GM19455 (cell line): ENCODE data around the gene COG8.
A peak's percentile ranks its signal among the peaks of the same experiment; 100 is the strongest.

ENCODE experiments used
- ATAC-seq: cut with Tn5 transposase; IDR thresholded peaks from one replicate; pipeline ENCODE4 v1.9.1; 2021; ENCODE audit not compliant: unreplicated experiment

The COG8 gene

DNA sequence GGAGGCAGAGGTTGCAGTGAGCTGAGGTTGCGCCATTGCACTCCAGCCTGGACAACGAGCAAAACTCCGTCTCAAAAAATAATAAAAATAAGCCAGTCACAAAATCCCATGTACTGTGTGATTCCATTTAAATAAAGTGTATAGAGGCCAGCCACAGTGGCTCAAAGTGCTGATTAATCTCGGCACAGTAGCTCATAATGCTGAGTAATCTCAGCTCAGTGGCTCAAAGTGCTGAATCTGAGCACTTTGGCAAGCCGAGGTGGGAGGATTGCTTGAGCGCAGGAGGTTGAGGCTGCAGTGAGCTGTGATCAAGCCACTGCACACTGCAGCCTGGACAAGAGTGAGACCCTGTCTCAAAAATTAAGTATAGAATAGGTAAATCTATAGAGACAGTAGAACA is 7.3 kb upstream of the COG8 start:
- ATAC-seq: no peak

DNA sequence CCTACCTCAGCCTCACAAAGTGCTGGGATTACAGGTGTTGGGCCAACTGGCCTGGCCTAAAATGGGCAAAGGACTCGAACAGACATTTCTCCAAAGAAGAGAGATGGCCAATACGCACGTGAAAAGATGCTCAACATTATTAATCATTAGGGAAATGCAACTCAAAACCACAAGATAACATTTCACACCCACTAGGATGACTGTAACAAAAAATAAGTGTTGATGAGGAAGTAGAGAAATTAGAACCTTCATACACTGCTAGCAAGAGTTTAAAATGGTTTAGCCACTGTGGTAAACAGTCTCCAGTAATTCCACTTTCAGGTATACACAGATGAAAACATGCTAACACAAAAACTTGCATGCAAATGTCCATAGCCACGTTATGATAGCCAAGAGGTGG is 6.6 kb upstream of the COG8 start:
- ATAC-seq: no peak

DNA sequence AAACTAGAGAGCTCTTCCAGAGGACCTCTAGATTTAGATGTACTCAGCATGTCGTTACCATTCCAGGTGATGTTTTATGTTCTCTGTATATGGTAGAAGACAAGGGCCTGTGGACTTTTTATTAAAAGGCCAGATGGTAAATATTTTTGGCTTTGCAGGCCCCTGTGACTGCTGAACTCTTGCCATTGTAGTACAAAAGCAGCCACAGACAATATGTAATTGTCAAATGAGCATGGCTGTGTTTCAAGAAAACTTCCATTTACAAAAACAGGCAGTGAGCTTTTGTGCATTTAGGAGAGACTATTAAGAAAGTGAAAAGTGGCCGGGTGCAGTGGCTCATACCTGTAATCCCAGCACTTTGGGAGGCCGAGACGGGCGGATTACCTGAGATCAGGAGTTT is 4.8 kb upstream of the COG8 start:
- no peak for ATAC-seq

DNA sequence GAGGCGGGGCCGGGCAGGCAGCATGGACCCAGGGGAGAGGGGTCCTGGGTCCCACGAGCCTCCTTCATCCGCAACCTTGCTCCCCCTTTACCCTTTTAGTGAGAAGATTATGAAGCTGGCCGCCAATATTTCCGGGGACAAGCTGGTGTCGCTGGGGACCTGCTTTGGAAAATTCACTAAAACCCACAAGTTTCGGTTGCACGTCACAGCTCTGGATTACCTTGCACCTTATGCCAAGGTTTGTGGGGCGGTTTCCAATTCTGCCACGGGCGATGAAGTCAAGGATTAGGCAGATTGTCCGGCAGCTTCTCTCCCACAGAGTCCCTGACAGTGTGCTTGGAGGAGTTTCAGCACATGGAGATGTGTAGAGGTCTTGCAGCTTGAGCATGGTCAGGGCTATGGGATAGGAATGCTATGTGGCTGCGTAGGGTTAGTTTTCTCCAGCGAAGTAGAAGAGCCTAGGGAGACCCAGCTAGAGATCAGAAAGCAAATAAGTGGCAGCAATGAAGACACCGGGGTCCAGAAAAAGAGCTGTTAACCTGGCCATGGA is 806 bp upstream of the COG8 start:
- no peak for ATAC-seq

DNA sequence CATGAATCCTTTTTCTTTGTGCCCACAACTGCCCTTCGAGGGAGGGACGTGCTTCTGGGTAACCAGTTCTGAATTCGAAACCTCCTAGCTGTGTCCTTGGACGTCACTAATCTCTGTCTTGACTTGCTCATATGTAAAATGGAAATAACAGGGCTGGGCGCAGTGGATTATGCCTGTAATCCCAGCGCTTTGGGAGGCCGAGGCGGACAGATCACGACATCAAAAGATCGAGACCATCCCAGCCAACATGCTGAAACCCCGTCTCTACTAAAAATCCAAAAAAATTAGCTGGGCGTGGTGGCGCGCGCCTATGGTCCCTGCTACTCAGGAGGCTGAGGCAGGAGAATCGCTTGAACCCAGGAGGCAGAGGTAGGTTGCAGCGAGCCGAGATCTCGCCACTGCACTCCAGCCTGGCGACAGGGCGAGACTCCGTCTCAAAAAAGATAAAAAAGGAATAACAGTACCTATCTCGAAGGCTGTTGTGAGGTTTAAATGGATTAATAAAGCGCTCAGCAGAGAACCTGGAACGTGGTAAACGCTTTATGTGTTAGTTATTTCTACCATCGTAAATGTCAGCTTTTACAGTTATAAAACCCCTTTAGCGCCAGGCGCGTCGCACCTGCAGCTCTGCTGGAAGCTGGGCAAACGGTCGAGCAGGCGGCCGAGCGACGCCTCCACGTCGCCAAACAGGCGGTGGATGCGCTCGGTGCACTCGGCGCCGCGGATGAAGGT is 641 bp downstream of the COG8 start:
- no peak for ATAC-seq

DNA sequence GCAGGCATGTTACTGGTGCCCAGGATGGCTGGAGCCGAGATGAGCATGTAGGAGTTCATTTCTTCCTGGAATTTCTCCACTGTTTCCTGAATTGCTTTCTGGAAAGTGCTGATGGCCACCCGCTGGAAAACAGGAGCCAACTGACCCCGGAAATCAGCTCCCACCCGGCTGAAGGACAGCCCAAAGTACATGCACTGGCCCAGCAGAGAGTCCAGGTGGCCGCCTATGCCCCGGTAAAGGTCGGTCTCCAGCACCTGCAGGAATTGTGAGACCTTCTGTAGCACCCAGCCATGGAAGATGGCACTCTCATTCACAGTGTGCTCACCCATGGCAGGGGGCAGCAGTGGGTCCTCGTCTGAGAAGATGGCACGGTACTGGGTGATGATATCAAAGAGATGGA is 4.7 kb downstream of the COG8 start:
- no peak for ATAC-seq

DNA sequence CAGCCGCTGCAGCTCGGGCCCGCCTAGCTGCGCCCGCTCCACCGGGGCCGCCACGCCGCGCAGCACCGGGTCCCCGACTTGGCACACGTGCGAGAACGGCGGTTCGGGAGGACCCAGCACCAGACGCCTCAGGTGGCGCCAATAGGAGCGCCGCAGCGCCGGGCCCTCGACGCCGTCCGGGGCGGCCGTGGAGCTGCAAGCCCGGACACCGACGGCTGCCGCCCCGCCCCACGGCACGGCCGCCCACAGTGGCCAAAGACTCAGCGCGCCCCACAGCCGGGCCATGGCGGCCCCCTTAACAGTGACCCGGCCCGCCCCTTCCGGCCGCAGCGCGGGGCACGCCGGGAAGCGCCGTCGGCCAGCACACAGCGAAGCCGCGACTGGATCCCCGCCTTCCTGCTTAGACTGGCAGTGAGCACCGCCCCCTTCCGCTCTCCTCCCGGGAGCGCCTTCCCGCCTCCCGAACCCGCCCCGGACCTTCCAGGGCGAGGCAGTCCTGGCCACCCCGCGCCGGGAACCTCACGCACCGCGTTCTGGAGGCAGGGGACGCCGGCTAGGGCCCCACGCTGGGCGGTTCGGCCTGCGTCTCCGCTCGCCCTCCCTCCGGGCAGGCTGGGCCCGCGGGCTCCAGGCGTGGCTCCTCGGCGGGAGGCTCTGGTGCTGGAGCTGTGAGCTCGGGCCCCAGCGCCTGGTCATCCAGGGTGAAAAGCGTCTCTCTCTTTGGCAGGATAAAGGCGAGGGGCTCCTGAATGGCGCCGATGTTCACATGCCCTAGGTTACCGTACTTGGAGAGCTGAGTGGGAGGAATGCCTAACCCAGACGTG is 8.9 kb downstream of the COG8 start, which contains the start of gene PDF:
Gene PDF, minus strand, starts transcription at position 303 of the 824 bp plus-strand sequence. Its CDS starts 18 bp downstream, at position 285.
- peak; percentile 88 for ATAC-seq

DNA sequence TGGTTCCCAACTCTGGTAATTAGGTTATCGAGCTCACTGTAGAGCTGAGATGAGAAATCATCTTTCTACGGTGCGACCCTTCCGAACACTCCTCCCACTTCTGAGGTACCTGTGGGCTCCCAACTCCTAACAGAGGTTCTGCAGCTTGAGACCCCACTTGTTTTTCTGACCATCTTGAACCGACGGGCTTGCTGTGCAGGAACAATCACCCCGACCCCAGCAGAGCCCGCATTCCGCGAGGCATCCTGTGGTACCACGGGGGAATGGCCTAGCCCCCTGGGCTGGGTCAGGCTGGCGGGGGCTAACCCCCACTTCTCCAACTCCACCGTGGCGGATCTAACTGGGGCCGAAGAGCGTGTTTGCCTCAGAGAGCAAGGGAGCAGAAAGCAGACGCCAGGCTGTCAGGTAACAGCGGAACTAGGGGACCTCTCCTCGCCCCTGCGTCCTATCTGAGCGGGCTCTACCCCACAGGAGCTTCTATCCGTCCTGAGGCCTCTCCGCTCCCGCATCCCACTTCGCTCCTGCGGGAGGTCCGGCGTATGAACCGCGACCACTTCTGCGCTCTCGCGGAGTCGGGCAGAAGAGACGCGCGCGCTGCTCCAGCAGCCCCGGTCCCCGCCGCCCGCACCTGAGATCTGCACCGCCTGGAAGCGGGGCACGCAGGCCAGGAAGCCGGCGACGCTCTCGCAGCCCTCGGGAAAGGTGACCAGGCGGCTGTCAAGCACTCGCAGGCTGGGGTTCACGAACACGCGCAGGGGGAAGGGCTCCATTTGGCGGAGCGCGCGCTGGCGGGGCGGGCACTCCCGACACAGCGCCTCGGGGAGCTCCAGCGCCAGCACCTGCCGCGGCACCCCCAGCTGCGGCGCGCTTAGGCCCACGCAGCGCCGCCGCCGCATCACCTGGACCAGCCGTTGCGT is 9.7 kb downstream of the COG8 start:
- ATAC-seq: peak; percentile 39

DNA sequence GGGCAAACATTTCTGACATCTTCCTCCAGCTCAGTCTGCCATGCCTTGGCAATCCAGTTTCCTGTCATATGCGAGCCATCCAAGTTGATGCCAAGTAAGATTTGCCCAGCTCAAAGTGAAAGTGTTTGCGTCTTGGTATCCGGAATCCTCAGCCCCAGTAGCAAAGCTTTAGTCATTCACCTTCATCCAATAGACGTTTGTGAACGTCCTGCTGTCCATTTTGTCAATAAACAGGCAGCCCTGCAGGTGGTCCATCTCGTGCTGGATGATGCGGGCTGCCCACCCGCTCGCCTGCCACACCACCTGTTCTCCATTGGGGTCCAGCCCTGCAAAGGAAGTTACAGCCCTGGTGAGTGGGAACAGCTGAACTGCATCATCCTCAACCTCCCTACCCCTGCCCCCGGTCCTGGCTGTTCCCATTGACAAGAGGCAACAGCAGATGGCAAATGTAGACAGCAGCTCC is 10.5 kb downstream of the COG8 start:
- no peak for ATAC-seq

DNA sequence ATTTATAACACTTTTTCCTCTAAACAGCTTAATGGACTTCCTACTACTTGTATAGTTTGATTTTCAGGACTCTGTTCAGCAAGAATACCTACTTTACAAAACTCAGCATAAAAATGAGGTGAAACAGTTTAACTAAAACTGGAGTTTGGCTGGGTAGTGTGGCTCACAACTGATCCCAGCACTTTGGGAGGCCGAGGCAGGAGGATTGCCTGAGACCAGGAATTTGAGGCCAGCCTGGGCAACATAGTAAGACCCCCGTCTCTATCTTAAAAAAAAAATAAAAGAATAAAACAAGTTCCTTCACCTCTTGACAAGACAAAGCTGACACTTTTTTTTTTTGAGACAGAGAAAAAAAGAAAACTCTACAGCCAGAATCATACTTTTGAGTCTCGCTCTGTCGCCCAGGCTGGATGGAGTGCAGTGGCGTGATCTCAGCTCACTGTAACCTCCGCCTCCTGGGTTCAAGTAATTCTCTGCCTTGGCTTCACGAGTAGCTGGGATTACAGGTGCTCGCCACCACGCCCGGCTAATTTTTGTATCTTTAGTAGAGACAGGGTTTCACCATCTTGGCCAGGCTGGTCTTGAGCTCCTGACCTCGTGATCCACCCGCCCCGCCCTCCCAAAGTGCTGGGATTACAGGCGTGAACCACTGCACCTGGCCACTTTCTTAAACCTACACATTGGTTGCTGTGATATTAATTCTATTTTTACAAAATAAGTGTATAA is 11.6 kb downstream of the COG8 start:
- ATAC-seq: no peak

DNA sequence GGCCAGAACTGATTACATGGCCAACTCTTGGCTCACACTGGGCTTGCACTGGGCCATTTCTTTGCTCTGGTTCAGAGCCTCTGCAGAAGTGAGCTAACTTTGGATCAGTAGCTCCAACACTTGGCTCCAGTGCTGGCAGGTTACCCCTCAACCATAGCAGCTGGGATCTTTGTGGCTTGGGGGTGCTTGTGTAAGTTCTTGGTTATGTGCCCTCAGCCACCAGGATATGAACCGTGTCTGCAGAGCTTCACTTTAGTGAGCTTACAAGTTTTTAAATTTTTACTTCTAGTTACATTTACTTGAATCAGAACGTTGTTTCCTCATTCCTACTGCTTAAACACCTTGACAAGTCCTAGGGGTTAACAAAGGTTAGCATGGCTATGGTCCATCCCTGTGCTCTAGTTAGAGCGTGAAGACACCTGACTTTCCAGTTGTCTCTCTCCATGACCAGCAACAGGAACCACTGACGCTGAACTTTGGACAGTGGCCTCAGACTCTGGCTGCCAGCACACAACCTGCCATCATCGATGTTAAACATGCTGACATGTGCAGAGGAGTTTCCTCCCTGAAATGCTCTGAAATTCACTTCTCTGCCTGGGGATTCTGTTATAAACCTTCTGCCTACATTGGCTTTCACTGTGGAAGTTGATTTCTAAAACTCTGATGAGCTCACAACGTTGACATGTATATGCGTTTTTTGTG is 13.0 kb downstream of the COG8 start:
- no peak for ATAC-seq

DNA sequence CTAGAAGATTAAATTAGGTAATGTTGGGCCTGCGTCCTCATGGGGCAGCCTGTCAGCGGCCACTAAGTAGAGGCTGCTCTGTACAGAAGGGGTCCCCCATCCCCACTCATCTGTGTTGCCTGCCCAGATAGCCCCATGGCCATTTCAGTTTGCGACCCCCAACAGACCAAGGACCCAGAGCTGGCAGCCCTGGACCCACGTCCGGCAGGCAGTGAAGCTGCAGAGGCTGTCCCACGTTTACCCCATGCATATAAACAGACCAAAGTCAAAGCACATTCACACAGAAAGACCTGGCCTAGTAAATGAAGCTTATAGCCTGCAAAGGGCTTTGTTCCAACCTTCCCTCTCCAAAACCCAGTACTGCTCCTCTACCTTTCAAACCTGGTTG is 13.6 kb downstream of the COG8 start:
- ATAC-seq: no peak

DNA sequence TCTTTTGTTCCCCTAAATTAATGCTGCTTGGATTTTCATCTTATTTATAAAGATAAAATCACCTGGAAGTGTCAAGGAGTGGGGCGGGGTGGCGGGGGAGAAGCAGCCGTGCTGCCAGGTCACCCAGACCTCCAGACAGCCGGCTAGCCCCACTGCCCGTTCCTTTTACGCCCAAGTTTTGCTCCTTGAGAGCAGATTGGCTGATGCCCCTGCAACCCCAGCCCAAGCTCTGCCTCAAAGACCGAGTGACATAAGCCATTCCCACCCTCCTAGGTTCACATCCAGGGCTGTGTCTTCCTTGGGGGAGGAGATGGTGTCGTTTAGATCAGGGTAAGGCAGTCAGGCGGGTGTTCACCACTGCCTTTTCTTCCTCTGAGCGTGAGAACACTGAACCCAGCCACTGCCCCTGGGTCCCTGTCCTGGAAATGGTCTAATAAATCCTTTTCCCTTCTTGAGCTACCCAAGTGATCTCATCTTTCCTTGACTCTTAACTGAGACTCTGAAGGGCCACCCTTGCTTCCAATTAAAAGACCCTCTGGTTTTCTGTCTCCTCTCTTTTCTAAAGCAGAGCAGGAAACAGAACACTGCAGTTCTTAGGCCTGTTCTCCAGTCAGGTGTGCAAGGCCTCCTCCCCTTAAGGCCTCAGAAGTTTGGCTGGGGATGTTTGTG is 14.6 kb downstream of the COG8 start:
- ATAC-seq: no peak

DNA sequence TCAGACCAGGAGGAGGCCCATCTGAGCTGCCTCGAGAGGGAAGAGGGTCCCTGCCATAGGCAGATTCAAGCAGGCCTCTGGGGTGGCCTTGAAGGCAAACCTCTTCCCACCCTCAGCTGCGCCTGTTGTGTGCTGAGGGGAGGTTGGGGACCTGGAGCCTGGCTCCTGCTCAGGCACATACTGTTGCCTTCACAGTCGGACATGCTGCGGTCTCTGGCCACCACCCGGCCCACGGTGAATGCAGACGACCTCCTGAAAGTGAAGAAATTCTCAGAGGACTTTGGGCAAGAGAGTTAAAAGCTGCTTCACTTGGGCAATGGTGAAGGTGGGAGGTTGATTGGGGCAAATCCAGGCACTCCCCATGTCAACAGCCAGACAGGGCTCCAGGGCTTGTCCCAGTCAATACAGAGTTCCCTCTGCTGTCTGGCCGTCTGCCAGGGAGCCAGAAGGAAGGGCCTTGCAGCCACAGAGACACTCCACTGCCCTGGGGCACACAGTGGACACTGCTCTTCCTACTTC is 15.3 kb downstream of the COG8 start:
- no peak for ATAC-seq

DNA sequence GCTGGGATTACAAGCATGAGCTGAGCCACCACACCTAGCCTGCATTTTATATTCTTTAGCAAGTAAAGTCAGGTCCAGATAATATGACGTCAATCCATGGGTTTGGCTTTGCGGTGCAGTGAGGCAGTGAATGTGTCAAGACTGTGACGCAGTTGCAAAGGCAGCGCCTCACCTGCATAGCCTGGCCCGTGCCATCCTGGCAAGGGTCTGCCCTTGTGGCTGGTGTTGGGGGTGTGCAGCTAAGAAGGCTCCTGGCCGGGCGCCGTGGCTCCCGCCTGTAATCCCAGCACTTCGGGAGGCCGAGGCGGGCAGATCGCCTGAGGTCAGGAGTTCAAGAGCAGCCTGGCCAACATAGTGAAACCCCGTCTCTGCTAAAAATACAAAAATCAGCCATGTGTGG is 15.9 kb downstream of the COG8 start:
- no peak for ATAC-seq

DNA sequence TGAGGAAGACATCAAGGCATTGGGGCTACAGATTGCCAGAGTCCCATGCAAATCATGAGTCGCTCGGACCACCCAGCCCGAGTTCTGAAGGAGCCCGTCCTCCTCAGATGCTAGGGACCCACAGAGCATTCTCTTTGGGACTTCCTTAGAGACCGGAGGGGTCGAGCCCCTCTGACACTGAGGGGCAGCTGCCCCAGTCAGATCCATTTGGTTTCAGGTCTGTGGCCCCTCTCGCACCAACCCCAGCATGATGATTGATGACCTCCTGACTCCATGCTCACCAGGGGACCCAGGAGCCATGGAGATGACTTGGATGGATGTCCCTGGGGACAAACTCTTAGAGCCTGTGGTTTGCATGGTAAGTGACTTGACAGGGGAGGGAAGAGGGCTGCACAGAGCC is 17.0 kb downstream of the COG8 start:
- no peak for ATAC-seq

DNA sequence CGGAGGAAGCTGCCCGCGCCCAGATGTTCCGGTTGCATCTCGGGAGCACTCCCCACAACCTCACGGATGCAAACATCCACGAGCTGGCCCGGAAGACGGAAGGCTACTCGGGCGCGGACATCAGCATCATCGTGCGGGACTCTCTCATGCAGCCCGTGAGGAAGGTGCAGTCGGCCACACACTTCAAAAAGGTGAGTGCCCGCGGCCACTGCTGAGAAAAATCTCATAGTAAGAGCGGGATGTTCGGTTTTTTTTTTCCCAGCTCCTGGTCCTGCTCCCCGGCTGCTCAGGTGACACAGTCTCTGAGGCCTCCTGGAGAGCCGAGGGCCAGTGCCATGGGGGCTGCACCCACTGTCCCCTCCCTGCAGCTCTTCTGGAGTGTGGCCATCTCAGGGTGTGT is 18.3 kb downstream of the COG8 start:
- no peak for ATAC-seq

DNA sequence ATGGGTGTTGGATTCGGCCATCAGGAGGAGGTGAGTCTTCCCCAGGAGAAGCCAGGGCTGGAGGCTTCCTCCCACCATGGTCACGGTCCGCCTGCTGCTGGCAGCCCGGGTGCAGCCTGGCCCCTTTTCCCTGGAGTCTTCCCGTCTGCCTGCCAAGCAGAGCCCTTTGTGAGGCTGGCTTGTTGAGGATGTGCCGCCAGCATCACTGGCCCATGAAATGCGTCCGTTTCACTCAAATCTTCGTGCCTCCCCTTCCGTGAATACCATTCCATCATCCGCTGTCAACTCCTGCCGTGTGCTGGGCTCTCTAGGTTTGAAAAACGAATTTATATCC is 18.7 kb downstream of the COG8 start:
- no peak for ATAC-seq
